Measurements from ENCODE around the gene GRID1. TPM values are rescaled to one million over a fixed set of nuclear protein-coding genes. Genes with fewer than 3 reads are reported as not detected.
"Not testable (repeated sequence)": the region's sequence is repeated elsewhere in the genome, so short reads cannot be mapped to it uniquely, and the experiment has no call there.

GRID1 gene
- polyA plus RNA-seq, 1 donor (not counting 4 experiments of a cell fraction or from before 2014, with no cell fraction given) = 0.01 TPM

DNA sequence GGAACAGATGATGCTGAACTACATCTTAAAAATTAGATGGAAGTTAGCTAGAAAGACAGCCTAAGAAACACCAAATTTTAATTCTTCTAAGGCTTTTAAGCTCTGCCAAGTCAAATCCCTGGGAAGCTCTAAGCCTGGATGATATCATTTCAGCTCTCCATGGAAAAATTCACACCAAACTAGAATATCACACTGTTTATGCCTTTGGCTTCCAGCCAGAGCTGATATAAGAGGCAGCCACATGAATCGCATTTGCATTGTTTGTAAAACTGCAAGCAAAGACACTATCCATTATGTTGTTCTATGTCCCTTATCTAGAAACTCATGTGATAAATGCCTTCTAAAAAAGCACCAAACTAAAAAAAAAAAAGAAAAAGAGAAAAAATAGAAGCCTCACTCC lies 430.4 kb downstream of the GRID1 start:
- H3K27ac ChIP-seq (ENCODE audit: control insufficient read depth, insufficient read depth, low read length) = no peak overlapping the region
- no peaks in the 10 kb centered on the region for H3K4me1 ChIP-seq (ENCODE audit: control insufficient read depth, extremely low read depth, insufficient read depth, low read length)
- DNase-seq (ENCODE audit: low read depth, low spot score) (no peak), FAIRE-seq (no peak)
- no peaks in the 10 kb centered on the region for H4K20me1 ChIP-seq (ENCODE audit: control insufficient read depth, extremely low read depth, insufficient read depth, low read length)
- no peaks in the 10 kb centered on the region for H3K9me1 ChIP-seq (ENCODE audit: control insufficient read depth, extremely low read depth, insufficient read depth, low read length)
- H3K9me3 ChIP-seq (ENCODE audit: control insufficient read depth, low read depth, low read length) = no peaks in the 10 kb centered on the region
- H3K9ac ChIP-seq (ENCODE audit: control insufficient read depth, extremely low read depth, insufficient read depth, low read length) = no peak overlapping the region
- no peaks in the 10 kb centered on the region for H3K27me3 ChIP-seq (ENCODE audit: control insufficient read depth, extremely low read depth, insufficient read depth, low read length)
- H3K4me2 ChIP-seq (ENCODE audit: control insufficient read depth, extremely low read depth, insufficient read depth, low read depth, low read length) = no peak overlapping the region
- H3K36me3 ChIP-seq (ENCODE audit: control insufficient read depth in 2 of 2, extremely low read depth in 1 of 2, insufficient read depth in 2 of 2, low read length in 2 of 2) = no peaks in the 10 kb centered on the region
- H3K4me3 ChIP-seq (ENCODE audit: control insufficient read depth in 2 of 3, extremely low read depth in 1 of 3, insufficient read depth in 2 of 3, low read depth in 1 of 3, low read length in 3 of 3) = no peak overlapping the region
- no peak for TF ChIP-seq EZH2 (IDR thresholded peaks at IDR 0.05; ENCODE audit: low read length)
- TF ChIP-seq, protein P1, sequence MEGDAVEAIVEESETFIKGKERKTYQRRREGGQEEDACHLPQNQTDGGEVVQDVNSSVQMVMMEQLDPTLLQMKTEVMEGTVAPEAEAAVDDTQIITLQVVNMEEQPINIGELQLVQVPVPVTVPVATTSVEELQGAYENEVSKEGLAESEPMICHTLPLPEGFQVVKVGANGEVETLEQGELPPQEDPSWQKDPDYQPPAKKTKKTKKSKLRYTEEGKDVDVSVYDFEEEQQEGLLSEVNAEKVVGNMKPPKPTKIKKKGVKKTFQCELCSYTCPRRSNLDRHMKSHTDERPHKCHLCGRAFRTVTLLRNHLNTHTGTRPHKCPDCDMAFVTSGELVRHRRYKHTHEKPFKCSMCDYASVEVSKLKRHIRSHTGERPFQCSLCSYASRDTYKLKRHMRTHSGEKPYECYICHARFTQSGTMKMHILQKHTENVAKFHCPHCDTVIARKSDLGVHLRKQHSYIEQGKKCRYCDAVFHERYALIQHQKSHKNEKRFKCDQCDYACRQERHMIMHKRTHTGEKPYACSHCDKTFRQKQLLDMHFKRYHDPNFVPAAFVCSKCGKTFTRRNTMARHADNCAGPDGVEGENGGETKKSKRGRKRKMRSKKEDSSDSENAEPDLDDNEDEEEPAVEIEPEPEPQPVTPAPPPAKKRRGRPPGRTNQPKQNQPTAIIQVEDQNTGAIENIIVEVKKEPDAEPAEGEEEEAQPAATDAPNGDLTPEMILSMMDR (optimal IDR thresholded peaks at IDR 0.05 in 1 of 3, IDR thresholded peaks at IDR 0.05 in 1 of 3, conservative IDR thresholded peaks at IDR 0.05 in 1 of 3; ENCODE audit: extremely low read depth in 1 of 3, insufficient read depth in 2 of 3, low read length in 3 of 3) = no peak
- H2AFZ ChIP-seq (ENCODE audit: control insufficient read depth, low read length) = no peak overlapping the region
- dilution Hi-C loops (cut with MboI; ENCODE audit: extremely low pct_ligation_motif_present, low sequenced_read_pairs) = no loop called here
- H3K79me2 ChIP-seq (ENCODE audit: control insufficient read depth, insufficient read depth, low read length) = no peaks in the 10 kb centered on the region

DNA sequence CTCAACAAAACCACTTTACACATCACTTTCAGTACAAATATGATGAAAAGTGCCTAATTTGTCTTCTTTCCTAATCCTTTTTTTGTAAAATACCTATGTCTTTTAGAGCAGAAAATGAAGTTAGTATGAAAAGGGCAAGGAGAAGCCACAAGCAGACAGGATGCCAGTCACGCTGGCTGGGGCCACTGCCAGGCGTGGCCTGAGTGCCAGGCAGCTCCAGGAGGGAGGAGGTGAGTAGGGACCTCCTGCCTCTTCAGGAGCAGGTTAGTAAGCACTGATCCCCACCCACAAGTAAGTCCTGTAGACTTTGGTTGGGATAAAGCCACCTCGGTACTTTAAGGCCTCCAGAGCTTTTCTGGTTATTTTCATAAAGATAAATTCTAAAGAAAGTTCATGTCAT lies 432.0 kb downstream of the GRID1 start:
- H3K9me1 ChIP-seq (ENCODE audit: control insufficient read depth, extremely low read depth, insufficient read depth, low read length) = no peaks in the 10 kb centered on the region
- H3K36me3 ChIP-seq (ENCODE audit: control insufficient read depth in 2 of 2, extremely low read depth in 1 of 2, insufficient read depth in 2 of 2, low read length in 2 of 2) = no peaks in the 10 kb centered on the region
- FAIRE-seq (no peak), DNase-seq (ENCODE audit: low read depth, low spot score) (no peak)
- H3K4me2 ChIP-seq (ENCODE audit: control insufficient read depth, extremely low read depth, insufficient read depth, low read depth, low read length) = no peak overlapping the region
- no peak overlapping the region for H2AFZ ChIP-seq (ENCODE audit: control insufficient read depth, low read length)
- H3K4me1 ChIP-seq (ENCODE audit: control insufficient read depth, extremely low read depth, insufficient read depth, low read length) = no peaks in the 10 kb centered on the region
- no peaks in the 10 kb centered on the region for H3K9me3 ChIP-seq (ENCODE audit: control insufficient read depth, low read depth, low read length)
- no peak overlapping the region for H3K4me3 ChIP-seq (ENCODE audit: control insufficient read depth in 2 of 3, extremely low read depth in 1 of 3, insufficient read depth in 2 of 3, low read depth in 1 of 3, low read length in 3 of 3)
- dilution Hi-C loops (cut with MboI; ENCODE audit: extremely low pct_ligation_motif_present, low sequenced_read_pairs) = no loop called here
- no peak overlapping the region for H3K27ac ChIP-seq (ENCODE audit: control insufficient read depth, insufficient read depth, low read length)
- H3K9ac ChIP-seq (ENCODE audit: control insufficient read depth, extremely low read depth, insufficient read depth, low read length) = no peak overlapping the region
- no peaks in the 10 kb centered on the region for H4K20me1 ChIP-seq (ENCODE audit: control insufficient read depth, extremely low read depth, insufficient read depth, low read length)
- H3K27me3 ChIP-seq (ENCODE audit: control insufficient read depth, extremely low read depth, insufficient read depth, low read length) = no peaks in the 10 kb centered on the region
- no peaks in the 10 kb centered on the region for H3K79me2 ChIP-seq (ENCODE audit: control insufficient read depth, insufficient read depth, low read length)
- TF ChIP-seq, protein P1 (optimal IDR thresholded peaks at IDR 0.05 in 1 of 3, IDR thresholded peaks at IDR 0.05 in 1 of 3, conservative IDR thresholded peaks at IDR 0.05 in 1 of 3; ENCODE audit: extremely low read depth in 1 of 3, insufficient read depth in 2 of 3, low read length in 3 of 3) = no peak
- no peak for TF ChIP-seq EZH2 (IDR thresholded peaks at IDR 0.05; ENCODE audit: low read length)

DNA sequence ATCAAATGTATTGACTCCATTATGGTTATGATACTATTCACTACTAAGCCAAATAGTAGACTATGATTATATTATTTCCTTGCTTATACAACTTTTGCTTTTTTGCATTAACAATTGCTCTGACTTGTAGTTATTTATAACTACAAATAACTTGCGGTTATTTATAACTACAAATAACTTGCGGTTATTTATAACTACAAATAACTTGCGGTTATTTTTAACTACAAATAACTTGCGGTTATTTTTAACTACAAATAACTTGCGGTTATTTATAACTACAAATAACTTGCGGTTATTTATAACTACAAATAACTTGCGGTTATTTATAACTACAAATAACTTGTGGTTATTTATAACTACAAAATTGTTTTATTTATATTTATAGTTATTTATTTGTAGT lies 436.6 kb downstream of the GRID1 start:
- H3K9ac ChIP-seq (ENCODE audit: control insufficient read depth, extremely low read depth, insufficient read depth, low read length); FAIRE-seq; H3K27ac ChIP-seq (ENCODE audit: control insufficient read depth, insufficient read depth, low read length); H3K79me2 ChIP-seq (ENCODE audit: control insufficient read depth, insufficient read depth, low read length); H3K4me3 ChIP-seq (ENCODE audit: control insufficient read depth in 2 of 3, extremely low read depth in 1 of 3, insufficient read depth in 2 of 3, low read depth in 1 of 3, low read length in 3 of 3); DNase-seq (ENCODE audit: low read depth, low spot score); H3K27me3 ChIP-seq (ENCODE audit: control insufficient read depth, extremely low read depth, insufficient read depth, low read length); H3K4me2 ChIP-seq (ENCODE audit: control insufficient read depth, extremely low read depth, insufficient read depth, low read depth, low read length); H3K36me3 ChIP-seq (ENCODE audit: control insufficient read depth in 2 of 2, extremely low read depth in 1 of 2, insufficient read depth in 2 of 2, low read length in 2 of 2); H2AFZ ChIP-seq (ENCODE audit: control insufficient read depth, low read length); H3K4me1 ChIP-seq (ENCODE audit: control insufficient read depth, extremely low read depth, insufficient read depth, low read length); H3K9me3 ChIP-seq (ENCODE audit: control insufficient read depth, low read depth, low read length); H4K20me1 ChIP-seq (ENCODE audit: control insufficient read depth, extremely low read depth, insufficient read depth, low read length); dilution Hi-C loops (cut with MboI; ENCODE audit: extremely low pct_ligation_motif_present, low sequenced_read_pairs); H3K9me1 ChIP-seq (ENCODE audit: control insufficient read depth, extremely low read depth, insufficient read depth, low read length): not testable (repeated sequence)
